Activated CD4-positive, alpha-beta T cell treated with anti-CD3 and anti-CD28 coated beads for 36 hours (primary cell): Measurements from ENCODE around the gene KNDC1. TPM values are rescaled to one million over a fixed set of nuclear protein-coding genes. Genes with fewer than 3 reads are reported as not detected.
"Not testable (repeated sequence)": the region's sequence is repeated elsewhere in the genome, so short reads cannot be mapped to it uniquely, and the experiment has no call there.

Experiments used
- ATAC-seq: fragments of 200-7000 bp; cut with Tn5 transposase; one replicate; pipeline ENCODE4 v1.10.0; 2021; ENCODE audit warnings: mild to moderate bottlenecking, moderate library complexity
- CTCF ChIA-PET: fragments of 350-600 bp; sonication (Branson Sonifier 250); formaldehyde crosslinking; loops from one replicate; lab custom pipeline; 2021; ENCODE audit warnings: antibody characterized with exemption; lab: Charles Lee
- POLR2A ChIA-PET: fragments of 350-600 bp; sonication (Branson Sonifier 250); formaldehyde crosslinking; loops from one replicate; lab custom pipeline; 2021; ENCODE audit warnings: antibody characterized with exemption, inconsistent platforms; lab: Charles Lee
- DNase-seq: peaks from one replicate; pipeline ENCODE4 v3.0.0-alpha.2; 2020
- H3K27ac Mint-ChIP-seq: one replicate; pipeline ENCODE4 v1.8.0; 2021; ENCODE audit warnings: mixed read lengths
- H3K27me3 Mint-ChIP-seq: one replicate; pipeline ENCODE4 v1.8.0; 2021; ENCODE audit warnings: mixed read lengths
- H3K36me3 Mint-ChIP-seq: one replicate; pipeline ENCODE4 v1.8.0; 2021; ENCODE audit warnings: low read depth, mixed read lengths
- H3K4me1 Mint-ChIP-seq: one replicate; pipeline ENCODE4 v1.8.0; 2021; ENCODE audit warnings: mixed read lengths
- H3K4me3 Mint-ChIP-seq: one replicate; pipeline ENCODE4 v1.8.0; 2021; ENCODE audit warnings: mild to moderate bottlenecking, moderate library complexity, mixed read lengths
- H3K9me3 Mint-ChIP-seq: one replicate; pipeline ENCODE4 v1.8.0; 2021; ENCODE audit warnings: low read depth, mixed read lengths
- intact Hi-C, 2 experiments: fragments of 100-400 bp; cut with DNase I in 1 of 2; cut with micrococcal nuclease in 1 of 2; formaldehyde crosslinking; loops; one replicate each; pipeline versions ENCODE4 v1.14.2 to v1.15.1; 2022 to 2024; cut with DNase I, micrococcal nuclease
- total RNA-seq, 2 experiments: library from RNA; stranded (reverse); gene quantifications; one replicate each; pipeline ENCODE4 v1.2.3, GENCODE V29; 2021

KNDC1 gene
- total RNA-seq, 2 experiments from 2014 or later, result not detected

DNA sequence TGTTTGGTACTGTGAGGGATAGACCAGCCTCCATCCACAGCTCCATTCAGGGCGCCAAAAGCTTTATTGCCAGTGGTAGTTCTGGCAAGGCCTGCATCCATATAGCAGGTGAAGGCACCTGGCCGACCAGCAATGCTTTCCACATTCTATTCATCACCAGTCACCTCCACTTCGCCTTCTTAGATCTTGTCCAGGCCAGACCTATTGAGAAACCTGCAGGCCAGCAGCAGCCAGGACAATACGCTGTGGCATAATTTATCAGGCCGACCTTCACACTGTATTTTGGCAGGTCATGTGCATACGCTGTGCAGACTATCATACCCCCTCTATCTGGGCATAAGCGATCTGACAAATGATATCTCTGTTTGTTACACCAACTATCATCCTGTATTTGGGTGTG, 15.2 kb upstream of the KNDC1 start:
- H3K4me1 Mint-ChIP-seq, result peaks cover 7% of the 10 kb centered on the region
- H3K36me3 Mint-ChIP-seq, result no peaks in the 10 kb centered on the region
- intact Hi-C loops, result loop anchor here (1.0 to 5.0 kb wide), 9 partner anchors 82 to 307 kb away; partner anchors contain the start of gene CFAP46 (in 1 of the 2)
- H3K4me3 Mint-ChIP-seq, result no peak overlapping the region
- H3K27me3 Mint-ChIP-seq, result peaks cover 42% of the 10 kb centered on the region
- POLR2A ChIA-PET, result no interaction called here
- DNase-seq, result no peak
- peaks cover 7% of the 10 kb centered on the region for H3K9me3 Mint-ChIP-seq
- CTCF ChIA-PET, result interaction anchor here (0.7 kb wide), 1 partner anchor 29 kb away, joined by 3 read pairs; no protein-coding TSS in a partner anchor
- H3K27ac Mint-ChIP-seq, result no peak overlapping the region
- ATAC-seq, result no peak

DNA sequence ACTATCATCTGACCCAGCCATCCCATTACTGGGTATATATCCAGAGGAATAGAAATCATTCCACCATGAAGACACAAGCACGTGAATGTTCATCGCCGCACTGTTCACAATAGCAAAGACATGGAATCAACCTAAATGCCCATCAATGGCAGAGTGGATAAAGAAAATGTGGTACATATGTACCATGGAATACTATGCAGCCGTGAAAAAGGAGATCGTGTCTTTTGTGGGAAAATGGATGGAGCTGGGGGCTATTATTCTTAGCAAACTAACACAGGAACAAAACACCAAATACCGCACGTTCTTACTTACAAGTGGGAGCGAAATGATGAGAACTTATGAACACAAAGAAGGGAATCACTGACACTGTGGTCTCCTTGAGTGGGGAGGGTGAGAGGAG, 9.8 kb upstream of the KNDC1 start:
- no peak overlapping the region for H3K27ac Mint-ChIP-seq
- no peaks in the 10 kb centered on the region for H3K36me3 Mint-ChIP-seq
- H3K4me3 Mint-ChIP-seq, result no peak overlapping the region
- CTCF ChIA-PET, result no interaction called here
- H3K4me1 Mint-ChIP-seq, result no peaks in the 10 kb centered on the region
- intact Hi-C loops, result no loop called here
- H3K9me3 Mint-ChIP-seq, result peaks cover 7% of the 10 kb centered on the region
- peaks cover 53% of the 10 kb centered on the region for H3K27me3 Mint-ChIP-seq
- no peak for ATAC-seq
- no peak for DNase-seq
- POLR2A ChIA-PET, result no interaction called here

DNA sequence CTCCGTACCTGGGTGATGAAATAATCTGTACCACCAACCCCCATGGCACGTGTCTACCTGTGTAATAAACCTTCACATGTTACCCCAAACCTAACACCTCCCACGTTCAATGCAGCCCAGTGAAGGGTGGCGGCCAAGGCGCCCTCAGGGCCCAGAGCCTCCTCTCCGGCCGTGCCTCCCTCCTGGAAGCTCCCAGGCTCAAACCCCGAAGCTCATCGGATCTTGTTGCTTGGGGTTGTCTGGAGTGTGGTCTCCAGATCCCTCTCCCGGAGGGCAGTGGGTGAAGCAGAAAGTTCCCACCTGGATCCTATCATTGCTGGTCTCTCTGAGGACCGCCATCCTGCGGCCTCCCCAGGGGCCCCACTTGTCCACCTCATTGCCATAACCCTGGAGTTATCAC, 9.4 kb upstream of the KNDC1 start:
- ATAC-seq (no peak), DNase-seq (no peak)
- ChIA-PET CTCF (no interaction called here), POLR2A (no interaction called here)
- Mint-ChIP-seq H3K36me3 (no peaks in the 10 kb centered on the region), H3K27ac (no peak overlapping the region), H3K4me3 (no peak overlapping the region), H3K9me3 (peaks cover 7% of the 10 kb centered on the region), H3K27me3 (peaks cover 50% of the 10 kb centered on the region), H3K4me1 (no peaks in the 10 kb centered on the region)
- intact Hi-C loops, result no loop called here

DNA sequence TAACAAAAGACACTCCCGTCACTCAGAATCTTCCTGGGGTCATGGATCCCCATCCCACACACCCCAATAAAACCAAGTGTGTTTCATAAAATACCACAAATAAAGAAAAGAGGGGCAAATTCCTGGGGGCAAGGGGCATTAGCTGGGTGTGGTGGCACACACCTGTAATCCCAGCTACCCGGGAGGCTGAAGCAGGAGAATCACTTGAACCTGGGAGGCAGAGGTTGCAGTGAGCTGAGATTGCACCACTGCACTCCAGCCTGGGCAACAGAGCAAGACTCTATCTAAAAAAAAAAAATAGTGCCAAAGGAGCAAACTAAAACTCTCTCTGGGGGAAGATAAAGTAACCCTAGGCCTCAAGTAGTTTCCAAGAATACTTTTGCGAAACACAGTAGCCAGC, 8.9 kb upstream of the KNDC1 start:
- H3K27ac Mint-ChIP-seq, H3K4me1 Mint-ChIP-seq, H3K9me3 Mint-ChIP-seq, H3K4me3 Mint-ChIP-seq, H3K36me3 Mint-ChIP-seq, CTCF ChIA-PET, intact Hi-C loops, POLR2A ChIA-PET, DNase-seq, ATAC-seq: not testable (repeated sequence)
- H3K27me3 Mint-ChIP-seq, result peaks cover 50% of the 10 kb centered on the region

DNA sequence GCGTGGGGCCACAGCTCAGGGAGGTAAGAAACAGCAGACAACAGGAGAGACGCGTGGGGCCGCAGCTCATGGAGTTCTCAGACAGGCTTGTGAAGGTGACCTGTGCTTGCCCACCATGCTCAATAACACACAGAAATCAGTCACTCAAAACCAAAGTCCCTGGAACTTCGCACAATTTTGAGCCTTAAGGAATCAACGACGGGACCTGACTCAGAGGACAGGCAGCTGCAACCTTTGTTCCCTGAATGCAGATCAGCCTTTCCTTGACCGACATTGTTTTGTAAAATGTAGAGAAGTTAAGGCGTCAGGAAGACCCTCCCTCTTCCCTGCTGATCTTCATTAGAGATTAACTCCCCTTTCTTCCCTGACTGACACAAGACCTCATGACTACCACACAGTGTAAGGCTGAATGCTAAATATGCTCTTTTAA, 8.5 kb upstream of the KNDC1 start:
- no peaks in the 10 kb centered on the region for H3K36me3 Mint-ChIP-seq
- POLR2A ChIA-PET, result no interaction called here
- DNase-seq, result no peak
- intact Hi-C loops, result no loop called here
- CTCF ChIA-PET, result no interaction called here
- ATAC-seq, result no peak
- H3K9me3 Mint-ChIP-seq, result peaks cover 7% of the 10 kb centered on the region
- peaks cover 46% of the 10 kb centered on the region for H3K27me3 Mint-ChIP-seq
- H3K27ac Mint-ChIP-seq, result no peak overlapping the region
- H3K4me3 Mint-ChIP-seq, result no peak overlapping the region
- no peaks in the 10 kb centered on the region for H3K4me1 Mint-ChIP-seq

DNA sequence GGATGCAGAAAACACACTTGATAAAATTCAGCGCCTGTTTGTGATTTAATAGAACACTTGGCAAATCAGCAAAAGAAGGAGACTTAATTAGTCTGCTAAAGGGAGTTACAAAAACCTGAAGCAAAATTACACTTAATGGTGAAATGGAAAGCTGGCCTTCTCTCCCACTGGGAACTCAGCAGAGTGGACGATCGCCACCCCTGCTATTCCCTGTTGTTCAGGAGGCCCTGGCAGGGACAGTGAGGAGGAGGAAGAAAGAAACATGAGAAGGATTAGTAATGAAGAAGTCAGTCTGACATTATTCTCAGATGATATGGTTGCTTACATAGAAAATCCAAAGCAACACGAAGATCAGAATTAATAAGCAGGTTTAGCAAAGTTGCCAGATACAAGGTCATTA, 5.6 kb upstream of the KNDC1 start:
- Mint-ChIP-seq H3K27me3 (peaks cover 22% of the 10 kb centered on the region), H3K4me1 (no peaks in the 10 kb centered on the region), H3K4me3 (no peak overlapping the region), H3K27ac (no peak overlapping the region), H3K9me3 (no peaks in the 10 kb centered on the region), H3K36me3 (no peaks in the 10 kb centered on the region)
- ChIA-PET CTCF (no interaction called here), POLR2A (no interaction called here)
- intact Hi-C loops, result no loop called here
- DNase-seq, result no peak
- ATAC-seq, result no peak

DNA sequence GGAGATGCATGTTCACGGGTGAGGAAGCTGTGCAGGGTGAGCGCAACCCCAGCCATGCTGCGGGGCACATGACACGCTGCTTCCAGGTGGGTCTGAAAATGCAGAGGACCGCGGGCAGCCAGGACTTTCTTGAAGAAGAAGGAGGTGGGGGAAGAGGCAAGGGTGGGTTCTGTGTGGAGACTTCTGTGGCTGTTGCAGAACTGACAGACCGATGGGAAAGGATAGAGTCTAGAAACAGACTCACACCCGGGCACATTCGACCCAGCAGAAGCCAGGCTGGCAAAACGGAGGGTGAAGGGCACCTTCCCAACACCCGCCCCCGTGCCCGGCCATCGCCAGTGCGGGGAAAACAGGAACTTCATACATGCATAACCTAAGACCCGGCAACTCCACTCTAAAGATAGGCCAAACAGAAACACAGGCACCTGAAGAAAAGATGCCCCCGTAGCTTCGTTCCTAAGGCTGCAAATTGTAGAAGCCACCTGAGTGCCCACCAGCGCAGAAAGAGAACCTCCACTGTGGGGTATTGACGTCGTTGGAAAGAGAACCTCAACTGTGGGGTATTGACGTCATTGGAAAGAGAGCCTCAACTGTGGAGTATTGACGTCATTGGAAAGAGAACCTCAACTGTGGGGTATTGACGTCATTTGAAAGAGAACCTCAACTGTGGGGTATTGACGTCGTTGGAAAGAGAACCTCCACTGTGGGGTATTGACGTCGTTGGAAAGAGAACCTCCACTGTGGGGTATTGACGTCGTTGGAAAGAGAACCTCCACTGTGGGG, 4.8 kb upstream of the KNDC1 start:
- Mint-ChIP-seq H3K27me3 (peaks cover 15% of the 10 kb centered on the region), H3K27ac (no peak overlapping the region), H3K4me1 (no peaks in the 10 kb centered on the region), H3K36me3 (no peaks in the 10 kb centered on the region), H3K4me3 (no peak overlapping the region), H3K9me3 (no peaks in the 10 kb centered on the region)
- DNase-seq (no peak), ATAC-seq (no peak)
- CTCF ChIA-PET, result no interaction called here
- POLR2A ChIA-PET, result no interaction called here
- intact Hi-C loops, result no loop called here

DNA sequence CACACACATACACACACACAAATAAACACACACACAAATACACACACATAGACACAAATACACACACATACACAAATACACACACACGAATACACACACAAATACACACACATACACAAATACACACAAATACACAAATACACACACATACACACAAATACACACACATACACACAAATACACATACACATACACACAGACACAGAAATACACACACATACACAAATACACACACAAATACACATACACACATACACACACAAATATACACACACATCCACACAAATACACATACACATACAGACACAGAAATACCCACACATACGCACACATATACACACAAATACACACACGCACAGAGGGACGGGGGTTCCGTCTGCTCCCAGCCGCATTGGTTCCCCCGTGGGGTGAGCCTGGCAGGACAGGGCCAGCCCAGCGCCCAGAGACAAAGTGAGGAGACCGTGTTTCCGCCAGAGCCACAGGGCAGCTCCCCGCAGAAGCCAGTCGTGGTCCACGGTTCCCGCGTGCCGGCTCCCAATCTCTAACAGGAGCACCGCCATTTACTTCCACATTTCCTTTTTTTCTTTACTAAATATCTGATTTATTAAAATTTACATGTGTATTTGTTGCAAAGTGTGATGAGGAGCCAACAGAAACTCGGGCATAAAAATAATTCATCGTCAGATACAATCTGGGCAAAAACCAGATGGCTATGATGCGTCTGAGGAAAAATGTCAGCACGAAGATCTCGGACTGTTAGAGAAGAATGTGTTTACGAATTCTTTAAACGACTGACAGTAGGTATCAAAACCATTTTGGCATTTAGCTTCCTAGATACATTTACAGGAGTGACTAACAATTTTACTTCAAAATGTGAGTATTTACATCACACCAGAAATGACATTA, 3.1 kb upstream of the KNDC1 start:
- Mint-ChIP-seq H3K4me3 (no peak overlapping the region), H3K27me3 (peaks cover 15% of the 10 kb centered on the region), H3K4me1 (no peaks in the 10 kb centered on the region), H3K9me3 (no peaks in the 10 kb centered on the region), H3K27ac (no peak overlapping the region), H3K36me3 (no peaks in the 10 kb centered on the region)
- POLR2A ChIA-PET, result no interaction called here
- DNase-seq, result no peak
- CTCF ChIA-PET, result no interaction called here
- ATAC-seq, result no peak
- intact Hi-C loops, result no loop called here

DNA sequence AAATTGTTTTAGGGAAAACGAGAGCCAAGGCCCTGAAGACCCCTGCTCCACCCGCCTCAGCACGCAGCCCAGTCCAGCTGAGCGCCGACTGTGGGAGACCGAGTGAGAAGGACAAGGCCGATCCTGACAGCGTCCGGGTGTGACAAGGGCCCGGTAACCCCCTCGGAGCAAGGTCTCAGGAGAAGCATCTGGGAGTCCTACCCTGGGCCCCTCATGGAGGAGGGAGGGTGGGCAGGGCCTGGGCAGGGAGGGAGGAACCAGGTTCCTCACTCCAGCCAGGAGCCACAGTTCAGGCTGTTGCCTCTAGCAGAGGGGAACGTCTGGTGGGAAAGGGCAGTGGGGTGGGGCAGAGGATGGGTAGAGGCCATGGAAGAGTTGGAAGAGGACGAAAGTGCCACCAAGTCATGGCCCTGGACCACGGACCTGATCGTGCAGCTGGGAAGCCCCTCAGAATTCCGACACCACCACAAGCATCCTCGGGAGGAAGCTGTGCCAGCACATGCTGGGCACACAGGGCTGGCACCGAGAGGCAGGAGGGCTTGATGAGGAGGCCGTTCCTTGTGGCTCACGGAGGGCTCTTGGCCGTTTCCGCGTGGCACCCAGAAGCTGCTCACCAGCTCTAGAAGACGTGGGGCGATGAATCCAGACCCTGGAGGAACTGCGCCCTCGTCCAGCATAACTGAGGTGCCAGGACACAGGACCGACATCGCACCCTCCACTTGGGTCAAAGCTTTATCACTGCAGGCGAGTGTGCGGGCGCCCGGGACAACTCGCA, 2.2 kb upstream of the KNDC1 start:
- Mint-ChIP-seq H3K9me3 (no peaks in the 10 kb centered on the region), H3K27me3 (peaks cover 17% of the 10 kb centered on the region), H3K4me3 (no peak overlapping the region), H3K36me3 (no peaks in the 10 kb centered on the region), H3K27ac (no peak overlapping the region), H3K4me1 (no peaks in the 10 kb centered on the region)
- intact Hi-C loops, result no loop called here
- DNase-seq, result no peak
- CTCF ChIA-PET, result no interaction called here
- POLR2A ChIA-PET, result no interaction called here
- ATAC-seq, result no peak

DNA sequence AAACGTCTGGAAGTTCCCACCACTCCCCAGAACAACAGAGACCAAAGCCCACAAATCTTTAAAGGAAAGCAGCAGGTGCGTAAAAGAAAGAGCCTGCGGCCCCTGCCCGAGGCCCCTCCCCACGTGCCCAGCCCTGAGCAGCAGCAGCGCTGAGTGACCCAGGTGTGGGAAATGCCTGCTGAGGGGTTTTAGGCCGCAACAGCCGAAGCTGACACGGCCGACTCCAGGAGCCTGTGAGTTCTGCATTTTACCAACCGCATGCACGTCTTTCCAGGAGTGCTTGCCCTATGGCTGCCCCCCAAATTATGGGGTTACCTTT, 1.6 kb upstream of the KNDC1 start:
- DNase-seq, result no peak
- POLR2A ChIA-PET, result no interaction called here
- ATAC-seq, result no peak
- H3K27ac Mint-ChIP-seq, result no peak overlapping the region
- intact Hi-C loops, result no loop called here
- CTCF ChIA-PET, result no interaction called here
- H3K4me1 Mint-ChIP-seq, result no peaks in the 10 kb centered on the region
- H3K36me3 Mint-ChIP-seq, result no peaks in the 10 kb centered on the region
- H3K27me3 Mint-ChIP-seq, result peaks cover 19% of the 10 kb centered on the region
- no peak overlapping the region for H3K4me3 Mint-ChIP-seq
- H3K9me3 Mint-ChIP-seq, result no peaks in the 10 kb centered on the region

DNA sequence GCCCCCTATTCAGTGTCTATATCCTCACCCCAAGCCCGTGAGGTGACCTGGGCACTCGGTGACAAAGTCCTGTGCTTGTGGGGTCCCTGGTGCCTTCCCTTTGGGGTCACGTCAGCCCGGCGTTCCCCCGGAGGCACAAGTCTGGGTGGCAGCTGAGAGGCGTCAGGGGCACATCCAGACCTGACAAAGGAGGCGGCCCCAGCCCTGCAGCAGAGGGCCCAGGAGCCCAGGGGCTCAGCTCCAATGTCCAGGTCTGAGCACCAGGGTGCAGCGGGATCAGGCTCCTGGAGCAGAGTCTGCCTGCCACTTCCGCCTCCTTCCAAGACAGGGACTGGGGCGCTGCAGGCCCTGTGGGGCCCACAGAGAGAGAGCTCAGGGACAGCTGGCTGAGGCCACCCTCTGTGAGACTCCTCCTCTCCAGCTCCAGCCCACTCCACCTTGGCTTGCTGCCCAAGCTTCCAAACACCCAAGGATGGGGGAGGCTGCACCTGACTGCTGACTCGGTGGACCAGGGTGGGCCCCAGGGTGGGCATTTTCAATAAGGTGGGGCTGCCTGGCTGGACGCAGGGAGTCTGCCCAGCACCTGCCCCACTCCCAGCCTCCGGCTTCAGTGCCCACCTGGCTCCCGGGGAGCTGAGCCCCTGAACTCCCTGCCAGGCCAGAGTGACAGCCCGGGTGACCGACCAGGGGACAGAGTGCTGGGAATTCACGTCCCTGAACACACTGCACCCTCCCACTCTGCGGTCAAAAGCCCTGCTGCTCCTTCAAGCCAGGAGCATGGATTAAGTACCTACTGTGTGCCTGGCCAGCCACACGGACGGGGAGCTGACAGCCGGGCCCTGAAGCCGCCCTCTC, 1.0 kb upstream of the KNDC1 start:
- Mint-ChIP-seq H3K27me3 (peaks cover 18% of the 10 kb centered on the region), H3K9me3 (no peaks in the 10 kb centered on the region), H3K36me3 (no peaks in the 10 kb centered on the region), H3K4me3 (no peak overlapping the region), H3K4me1 (no peaks in the 10 kb centered on the region), H3K27ac (no peak overlapping the region)
- POLR2A ChIA-PET, result no interaction called here
- CTCF ChIA-PET, result no interaction called here
- ATAC-seq (no peak), DNase-seq (no peak)
- intact Hi-C loops, result no loop called here
